Spleen (tissue), 11 donors: ENCODE data around the gene TTC24. TPM values are rescaled to one million over a fixed set of nuclear protein-coding genes. Genes with fewer than 3 reads are reported as not detected.
"Not testable (repeated sequence)": the region's sequence is repeated elsewhere in the genome, so short reads cannot be mapped to it uniquely, and the experiment has no call there.

ENCODE experiments used
- DNase-seq: peaks from one replicate; pipeline ENCODE4 v3.0.0-alpha.2; 2020
- H3K27ac ChIP-seq, 8 donors: fragments of 200-600 bp; sonication (generic) in 7 of 8; 1 replicate in 4 of 8; 2 replicates in 4 of 8; pipeline versions ENCODE4 v1.5.0 to v1.8.0; 2016 to 2021; ENCODE audit warnings: inconsistent platforms in 4 of 8, mild to moderate bottlenecking in 4 of 8, moderate library complexity in 1 of 8
- H3K27me3 ChIP-seq, 7 donors: fragments of 200-600 bp; sonication (generic) in 6 of 7; replicated peaks in 1 of 7; 1 replicate in 4 of 7; 2 replicates in 3 of 7; pipeline versions ENCODE4 v1.5.0 to v1.8.0; 2016 to 2021; ENCODE audit warnings: inconsistent platforms in 3 of 7, mild to moderate bottlenecking in 1 of 7
- H3K36me3 ChIP-seq, 6 donors: fragments of 200-600 bp; sonication (generic) in 5 of 6; 1 replicate in 4 of 6; 2 replicates in 2 of 6; pipeline versions ENCODE4 v1.5.0 to v1.8.0; 2016 to 2021; ENCODE audit warnings: inconsistent platforms in 2 of 6
- H3K4me1 ChIP-seq, 6 donors: fragments of 200-600 bp; sonication (generic) in 5 of 6; 1 replicate in 3 of 6; 2 replicates in 3 of 6; pipeline versions ENCODE4 v1.5.0 to v1.8.0; 2016 to 2021; ENCODE audit warnings: inconsistent platforms in 3 of 6
- H3K4me3 ChIP-seq, 8 donors: fragments of 200-600 bp; sonication (generic) in 7 of 8; 1 replicate in 4 of 8; 2 replicates in 4 of 8; pipeline versions ENCODE4 v1.5.0 to v1.8.0; 2016 to 2021; ENCODE audit warnings: inconsistent platforms in 4 of 8, mild to moderate bottlenecking in 4 of 8, moderate library complexity in 2 of 8
- H3K9me3 ChIP-seq, 8 donors: fragments of 200-600 bp; sonication (generic) in 7 of 8; 1 replicate in 4 of 8; 2 replicates in 4 of 8; pipeline versions ENCODE4 v1.5.0 to v1.8.0; 2016 to 2021; ENCODE audit warnings: inconsistent platforms in 4 of 8
- POLR2A ChIP-seq, 3 donors: fragments of 450-650 bp; IDR thresholded peaks; one replicate each; pipeline ENCODE4 v1.5.1; 2017; ENCODE audit warnings: antibody characterized with exemption in 3 of 3, mild to moderate bottlenecking in 1 of 3
- POLR2AphosphoS5 ChIP-seq, 3 donors: sonication (generic); formaldehyde crosslinking; IDR thresholded peaks; one replicate each; pipeline ENCODE4 v1.5.1; 2017; ENCODE audit warnings: antibody characterized with exemption in 3 of 3
- WGBS, 5 donors: extraction: QIAGEN DNeasy Blood & Tissue Kit in 3 of 5; methylation state at CpG; one replicate each; pipeline versions ENCODE4 v1.1.5 to v1.1.7; 2013 to 2018; 5-methylcytosine and 5-hydroxymethylcytosine counted together
- intact Hi-C: fragments of 100-400 bp; cut with DNase I; formaldehyde crosslinking; loops from one replicate; pipeline ENCODE4 v1.15.0; 2023; ENCODE audit warnings: low total_unique reads
- polyA plus RNA-seq, 3 donors: library from polyadenylated mRNA; stranded (reverse); fragments of 200-250 nt; gene quantifications; one replicate each; pipeline ENCODE4 v1.2.1, GENCODE V29; 2013
- total RNA-seq, 7 donors: library from RNA; depleted of rRNA in 3 of 7; stranded (reverse); fragments of >200 nt in 3 of 7; fragmentation: NEBNext Ultra II Directional in 4 of 7; extraction: Animal tissue kit (Norgen Biotek cat#: 25700) in 4 of 7; gene quantifications; one replicate each; pipeline versions ENCODE4 v1.1.0 to v1.2.1, GENCODE V29; 2016 to 2021
- TF ChIP-seq, protein P1 (sequence below), 11 experiments: fragments of 200-600 bp in 7 of 11; fragments of 450-650 bp in 4 of 11; sonication (generic) in 4 of 11; IDR thresholded peaks in 8 of 11; conservative IDR thresholded peaks in 3 of 11; 1 replicate in 7 of 11; 2 replicates in 4 of 11; pipeline versions ENCODE4 v1.4.0 to v1.8.0; 2016 to 2021; ENCODE audit warnings: antibody characterized with exemption in 11 of 11, inconsistent platforms in 4 of 11, mild to moderate bottlenecking in 1 of 11
- donor health status: healthy with polysubstance abuse.
- donor health status: DM: no; HTN: no; CAD: no; lungs with moderate emphysema.
- donor health status: DM: no; HTN: no; CAD: no.
- donor health status: Bipolar disorder and iron deficiency.
- donor health status: healthy.
- donor health status: DM: no; HTN: no; CAD: no.
- donor health status: DM: yes; HTN: yes; CAD: no.

Gene TTC24
- total and polyA plus RNA-seq, 10 donors: 2.3 to 6.4 (median 4.0) TPM

DNA sequence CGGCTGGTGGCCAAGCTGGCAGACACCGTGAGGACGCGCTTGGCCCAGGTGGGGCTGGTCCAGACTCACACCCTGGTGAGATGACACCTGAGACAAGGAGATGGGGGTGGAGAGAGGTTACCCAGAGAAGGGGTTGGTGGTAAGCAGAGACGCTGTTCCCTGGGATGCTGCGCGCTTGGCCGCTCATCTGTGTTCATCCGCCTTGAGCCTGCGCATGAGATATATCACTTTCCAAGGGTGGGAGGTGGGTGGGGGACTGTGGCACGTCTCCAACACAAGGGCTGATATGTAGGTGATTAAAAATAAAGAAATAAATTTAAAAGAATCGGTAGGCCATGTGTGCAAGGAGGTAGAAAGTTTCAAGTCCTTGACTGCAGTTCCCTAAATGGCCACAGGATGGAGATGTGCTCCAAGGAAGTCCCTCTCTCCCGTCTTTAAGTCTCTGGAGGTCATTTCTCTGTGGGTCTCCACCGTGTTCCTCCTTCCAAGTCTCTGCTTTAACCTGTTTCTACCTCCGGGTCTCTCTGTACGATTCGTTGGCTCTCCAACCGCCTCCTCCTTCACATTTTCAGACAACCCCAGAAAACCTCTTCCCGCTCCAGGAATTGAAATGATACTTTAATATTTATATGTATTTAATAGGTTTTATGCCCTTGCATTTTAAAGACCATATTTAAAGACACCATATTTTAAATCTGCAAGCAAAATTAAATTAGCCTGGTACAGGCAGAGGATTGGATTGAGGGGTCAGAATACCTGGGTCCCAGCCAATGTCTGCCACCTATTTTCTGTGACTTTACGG is 4.5 kb downstream of the TTC24 start:
- Histone ChIP-seq H3K27ac (peak overlapping the region in 1 of 8 donors; percentile 81), H3K4me3 (peak overlapping the region in 1 of 8 donors; percentile 63), H3K9me3 (no peaks in the 10 kb centered on the region), H3K36me3 (no peaks in the 10 kb centered on the region), H3K27me3 (no peaks in the 10 kb centered on the region), H3K4me1 (peaks cover 0 to 35% (median 25%) of the 10 kb centered on the region in 6 donors)
- 44 to 58% (median 57%) methylated on average over 16 to 20 of the region's 20 CpGs for WGBS, 5 donors
- DNase-seq: no peak
- intact Hi-C loops: no loop called here
- TF ChIP-seq, protein P1, sequence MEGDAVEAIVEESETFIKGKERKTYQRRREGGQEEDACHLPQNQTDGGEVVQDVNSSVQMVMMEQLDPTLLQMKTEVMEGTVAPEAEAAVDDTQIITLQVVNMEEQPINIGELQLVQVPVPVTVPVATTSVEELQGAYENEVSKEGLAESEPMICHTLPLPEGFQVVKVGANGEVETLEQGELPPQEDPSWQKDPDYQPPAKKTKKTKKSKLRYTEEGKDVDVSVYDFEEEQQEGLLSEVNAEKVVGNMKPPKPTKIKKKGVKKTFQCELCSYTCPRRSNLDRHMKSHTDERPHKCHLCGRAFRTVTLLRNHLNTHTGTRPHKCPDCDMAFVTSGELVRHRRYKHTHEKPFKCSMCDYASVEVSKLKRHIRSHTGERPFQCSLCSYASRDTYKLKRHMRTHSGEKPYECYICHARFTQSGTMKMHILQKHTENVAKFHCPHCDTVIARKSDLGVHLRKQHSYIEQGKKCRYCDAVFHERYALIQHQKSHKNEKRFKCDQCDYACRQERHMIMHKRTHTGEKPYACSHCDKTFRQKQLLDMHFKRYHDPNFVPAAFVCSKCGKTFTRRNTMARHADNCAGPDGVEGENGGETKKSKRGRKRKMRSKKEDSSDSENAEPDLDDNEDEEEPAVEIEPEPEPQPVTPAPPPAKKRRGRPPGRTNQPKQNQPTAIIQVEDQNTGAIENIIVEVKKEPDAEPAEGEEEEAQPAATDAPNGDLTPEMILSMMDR (IDR thresholded peaks at IDR 0.05 in 8 of 11, conservative IDR thresholded peaks at IDR 0.05 in 3 of 11): peak; percentile 77 to 95 (median 93)
- TF ChIP-seq POLR2AphosphoS5 (IDR thresholded peaks at IDR 0.05): no peak
- no peak for TF ChIP-seq POLR2A (IDR thresholded peaks at IDR 0.05)

- H3K27ac ChIP-seq: no peak overlapping the region
- no peaks in the 10 kb centered on the region for H3K36me3 ChIP-seq
- TF ChIP-seq, protein P1 (IDR thresholded peaks at IDR 0.05 in 8 of 11, conservative IDR thresholded peaks at IDR 0.05 in 3 of 11): no peak
- TF ChIP-seq POLR2AphosphoS5 (IDR thresholded peaks at IDR 0.05) (no peak), POLR2A (IDR thresholded peaks at IDR 0.05) (no peak)
- H3K4me3 ChIP-seq: no peak overlapping the region
- WGBS, 5 donors: 66 to 83% (median 73%) methylated on average over 10 to 11 of the region's 11 CpGs
- no peaks in the 10 kb centered on the region for H3K9me3 ChIP-seq
- H3K4me1 ChIP-seq: peaks cover 0 to 35% (median 25%) of the 10 kb centered on the region in 6 donors
- intact Hi-C loops: no loop called here
- no peaks in the 10 kb centered on the region for H3K27me3 ChIP-seq
- DNase-seq: no peak
Measured at GRCh38 chr1:156584813-156585212, 5.3 kb downstream of the TTC24 start.

- no peaks in the 10 kb centered on the region for H3K36me3 ChIP-seq
- DNase-seq: no peak
- WGBS, 5 donors: 70 to 87% (median 72%) methylated on average over 4 of the region's 4 CpGs
- TF ChIP-seq POLR2AphosphoS5 (IDR thresholded peaks at IDR 0.05): no peak
- TF ChIP-seq, protein P1 (IDR thresholded peaks at IDR 0.05 in 8 of 11, conservative IDR thresholded peaks at IDR 0.05 in 3 of 11): no peak
- TF ChIP-seq POLR2A (IDR thresholded peaks at IDR 0.05): no peak
- no peaks in the 10 kb centered on the region for H3K9me3 ChIP-seq
- no peak overlapping the region for H3K27ac ChIP-seq
- intact Hi-C loops: no loop called here
- H3K27me3 ChIP-seq: no peaks in the 10 kb centered on the region
- peaks cover 6 to 41% (median 27%) of the 10 kb centered on the region in 6 donors for H3K4me1 ChIP-seq
- H3K4me3 ChIP-seq: no peak overlapping the region
Measured at GRCh38 chr1:156586323-156586722, 6.8 kb downstream of the TTC24 start.

- H3K4me1 ChIP-seq: peaks cover 6 to 38% (median 25%) of the 10 kb centered on the region in 6 donors
- no peaks in the 10 kb centered on the region for H3K36me3 ChIP-seq
- no peaks in the 10 kb centered on the region for H3K9me3 ChIP-seq
- H3K27me3 ChIP-seq: no peaks in the 10 kb centered on the region
- 82 to 95% (median 89%) methylated on average over 3 of the region's 3 CpGs for WGBS, 5 donors
- TF ChIP-seq, protein P1 (IDR thresholded peaks at IDR 0.05 in 8 of 11, conservative IDR thresholded peaks at IDR 0.05 in 3 of 11): no peak
- no peak for TF ChIP-seq POLR2AphosphoS5 (IDR thresholded peaks at IDR 0.05)
- no peak for TF ChIP-seq POLR2A (IDR thresholded peaks at IDR 0.05)
- H3K4me3 ChIP-seq: no peak overlapping the region
- no peak for DNase-seq
- H3K27ac ChIP-seq: no peak overlapping the region
- intact Hi-C loops: no loop called here
Measured at GRCh38 chr1:156586892-156587477, 7.5 kb downstream of the TTC24 start.

DNA sequence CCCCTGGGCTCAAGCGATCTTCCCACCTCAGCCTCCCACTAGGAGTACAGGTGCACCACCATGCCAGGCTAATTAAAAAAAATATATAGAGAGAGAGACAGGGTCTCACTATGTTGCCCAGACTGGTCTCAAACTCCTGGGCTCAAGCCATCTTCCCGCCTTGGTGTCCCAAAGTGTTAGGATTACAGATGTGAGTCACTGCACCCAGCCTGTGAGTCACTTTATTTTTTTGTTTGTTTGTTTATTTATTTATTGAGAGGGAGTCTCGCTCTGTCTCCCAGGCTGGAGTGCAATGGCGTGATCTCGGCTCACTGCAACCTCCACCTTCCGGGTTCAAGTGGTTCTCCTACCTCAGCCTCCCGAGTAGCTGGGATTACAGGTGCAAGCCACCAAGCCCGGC is 8.4 kb downstream of the TTC24 start:
- H3K36me3 ChIP-seq, H3K27ac ChIP-seq, DNase-seq, H3K9me3 ChIP-seq, intact Hi-C loops, H3K4me3 ChIP-seq, H3K27me3 ChIP-seq: not testable (repeated sequence)
- WGBS, 5 donors: 86 to 95% (median 89%) methylated on average over 8 of the region's 8 CpGs
- peaks cover 6 to 38% (median 28%) of the 10 kb centered on the region in 6 donors for H3K4me1 ChIP-seq
